HepG2 (cell line): ENCODE data around the gene PEPD. TPM values are rescaled to one million over a fixed set of nuclear protein-coding genes. Genes with fewer than 3 reads are reported as not detected.

ENCODE experiments used
- ATAC-seq: fragments of 200-7000 bp; cut with Tn5 transposase; 3 replicates; pipeline ENCODE4 v1.9.1; 2020; ENCODE audit warnings: mild to moderate bottlenecking, moderate library complexity
- BruUV-seq: library from RNA; stranded (reverse); fragments of 400-500 nt; replicated peaks from 2 replicates; lab custom pipeline; 2021; lab: Mats Ljungman, UMichigan
- CTCF ChIA-PET: fragments of 300-600 bp; formaldehyde crosslinking; extraction: SDS; loops from one replicate; lab custom pipeline; 2021; ENCODE audit warnings: low total read pairs, inconsistent platforms, low intra/inter-chr PET ratio; lab: Yijun Ruan, JAX
- POLR2A ChIA-PET: fragments of 350-600 bp; sonication (Branson Sonifier 250); formaldehyde crosslinking; loops from one replicate; lab custom pipeline; 2020; ENCODE audit warnings: antibody characterized with exemption, inconsistent platforms; lab: Yijun Ruan, JAX
- DNase-seq: peaks from one replicate; pipeline ENCODE4 v3.0.0-alpha.2; 2015; ENCODE audit warnings: low spot score
- FAIRE-seq: peaks from 3 replicates; lab custom pipeline; 2011; peaks lifted over from hg19 to GRCh38; lab: Jason Lieb, UNC
- H2AFZ ChIP-seq: one replicate; pipeline ENCODE4 v1.6.1; 2011; ENCODE audit warnings: low read length, inconsistent platforms
- H3K27ac ChIP-seq: fragments of 300-600 bp; 3 replicates; pipeline ENCODE4 v1.8.0; 2011; ENCODE audit warnings: mixed run types, mild to moderate bottlenecking, mixed read lengths, low read length, inconsistent platforms; ENCODE audit not compliant: insufficient read depth; ENCODE audit errors: extremely low read length
- H3K27me3 ChIP-seq, 2 experiments: fragments of 200-600 bp in 1 of 2; 2 replicates in 1 of 2; 3 replicates in 1 of 2; pipeline versions ENCODE4 v1.6.0 to v1.8.0; 2011; ENCODE audit warnings: low read length in 2 of 2, mild to moderate bottlenecking in 2 of 2, moderate library complexity in 2 of 2, inconsistent platforms in 1 of 2; ENCODE audit not compliant: insufficient read depth in 2 of 2, control insufficient read depth in 1 of 2
- H3K36me3 ChIP-seq, 2 experiments: fragments of 200-600 bp in 1 of 2; replicated peaks in 1 of 2; 2 replicates in 1 of 2; 3 replicates in 1 of 2; pipeline versions ENCODE4 v1.5.1 to v1.8.0; 2011; ENCODE audit warnings: low read length in 2 of 2, inconsistent platforms in 1 of 2; ENCODE audit not compliant: insufficient read depth in 2 of 2, control insufficient read depth in 1 of 2
- H3K4me1 ChIP-seq: 2 replicates; pipeline ENCODE4 v1.5.1; 2012; ENCODE audit warnings: low read length, inconsistent platforms; ENCODE audit not compliant: insufficient read depth
- H3K4me2 ChIP-seq: 2 replicates; pipeline ENCODE4 v1.6.0; 2011; ENCODE audit warnings: low read depth, low read length, inconsistent platforms
- H3K4me3 ChIP-seq, 3 experiments: fragments of 200-600 bp in 1 of 3; sonication (generic), shearing (Covaris generic) in 1 of 3; replicated peaks in 1 of 3; 2 replicates each; pipeline ENCODE4 v1.5.1; 2011 to 2016; ENCODE audit warnings: low read length in 3 of 3, inconsistent platforms in 2 of 3, low read depth in 2 of 3, mild to moderate bottlenecking in 2 of 3, control low read depth in 1 of 3, mixed read lengths in 1 of 3; ENCODE audit not compliant: insufficient read depth in 1 of 3
- H3K79me2 ChIP-seq: one replicate; pipeline ENCODE4 v1.6.1; 2011; ENCODE audit warnings: low read length, inconsistent platforms; ENCODE audit not compliant: insufficient read depth
- H3K9ac ChIP-seq: 2 replicates; pipeline ENCODE4 v1.6.0; 2011; ENCODE audit warnings: mild to moderate bottlenecking, low read depth, low read length, inconsistent platforms; ENCODE audit not compliant: insufficient read depth
- H3K9me3 ChIP-seq: 2 replicates; pipeline ENCODE4 v1.5.1; 2012; ENCODE audit warnings: mild to moderate bottlenecking, low read length
- H4K20me1 ChIP-seq: 2 replicates; pipeline ENCODE4 v1.6.0; 2011; ENCODE audit warnings: inconsistent platforms, mild to moderate bottlenecking, low read length, moderate library complexity; ENCODE audit not compliant: insufficient read depth
- ARHGAP35 ChIP-seq: sonication (generic); formaldehyde crosslinking; IDR thresholded peaks from 2 replicates; pipeline ENCODE4 v1.9.0; 2022; ENCODE audit warnings: mild to moderate bottlenecking, inconsistent platforms, moderate library complexity, missing genetic modification reagents, borderline replicate concordance
- ASH2L ChIP-seq: fragments of 300-600, 200-600 bp; sonication (generic); IDR thresholded peaks from 2 replicates; pipeline ENCODE4 v1.7.0; 2017; ENCODE audit warnings: low read depth, mild to moderate bottlenecking, moderate library complexity, mixed read lengths, low read length; ENCODE audit not compliant: insufficient read length
- HNRNPLL ChIP-seq: fragments of 200-400 bp; formaldehyde crosslinking; IDR thresholded peaks from 2 replicates; pipeline ENCODE4 v1.6.1; 2017; ENCODE audit warnings: mild to moderate bottlenecking, low read depth, low read length; ENCODE audit not compliant: poor library complexity, severe bottlenecking
- IKZF5 ChIP-seq: IDR thresholded peaks from 2 replicates; pipeline ENCODE4 v1.6.1; 2018; ENCODE audit warnings: missing genetic modification reagents, mild to moderate bottlenecking, missing compliant biosample characterization
- ISL2 ChIP-seq: sonication (generic); formaldehyde crosslinking; IDR thresholded peaks from 2 replicates; pipeline ENCODE4 v1.5.0; 2020; ENCODE audit warnings: missing genetic modification reagents
- LCORL ChIP-seq, 2 experiments: fragments of 450-650 bp in 1 of 2; sonication (generic) in 1 of 2; formaldehyde crosslinking in 1 of 2; IDR thresholded peaks; 2 replicates each; pipeline versions ENCODE4 v1.5.0 to v1.6.1; 2017 to 2020; ENCODE audit warnings: antibody characterized with exemption in 1 of 2, missing genetic modification reagents in 1 of 2
- NONO ChIP-seq, 2 experiments: fragments of 450-650 bp in 1 of 2; sonication (generic) in 1 of 2; formaldehyde crosslinking in 1 of 2; IDR thresholded peaks in 1 of 2; conservative IDR thresholded peaks in 1 of 2; 2 replicates each; pipeline versions ENCODE4 v1.6.1 to v1.8.0; 2017 to 2022; ENCODE audit warnings: mild to moderate bottlenecking in 1 of 2, missing genetic modification reagents in 1 of 2, moderate library complexity in 1 of 2
- PBX2 ChIP-seq: IDR thresholded peaks from 2 replicates; pipeline ENCODE4 v1.6.1; 2016; ENCODE audit warnings: control low read depth
- SMC3 ChIP-seq: IDR thresholded peaks from 2 replicates; pipeline ENCODE4 v1.6.1; 2011; ENCODE audit warnings: low read length, improper control_type of control experiment
- TAF1 ChIP-seq: sonication (generic); formaldehyde crosslinking; IDR thresholded peaks from 2 replicates; pipeline ENCODE4 v1.4.0; 2020; ENCODE audit warnings: missing genetic modification reagents
- YEATS4 ChIP-seq: sonication (generic); formaldehyde crosslinking; IDR thresholded peaks from 2 replicates; pipeline ENCODE4 v1.4.0; 2020; ENCODE audit warnings: missing genetic modification reagents, borderline replicate concordance
- ZFY ChIP-seq: sonication (generic); formaldehyde crosslinking; IDR thresholded peaks from 2 replicates; pipeline ENCODE4 v1.4.0; 2020; ENCODE audit warnings: missing genetic modification reagents
- ZSCAN25 ChIP-seq: sonication (generic); formaldehyde crosslinking; IDR thresholded peaks from 2 replicates; pipeline ENCODE4 v1.8.0; 2022; ENCODE audit warnings: mild to moderate bottlenecking, missing genetic modification reagents
- WGBS: methylation state at CpG from one replicate; pipeline ENCODE4 v1.1.6; 2017; ENCODE audit warnings: low lambda C conversion rate; 5-methylcytosine and 5-hydroxymethylcytosine counted together
- in situ Hi-C: cut with HindIII; loops from 2 replicates; pipeline ENCODE4 v1.10.0; 2017; ENCODE audit warnings: low pct_unique_long_range_greater_than_20kb; ENCODE audit not compliant: extremely low pct_ligation_motif_present
- intact Hi-C: fragments of 100-400 bp; cut with micrococcal nuclease; formaldehyde crosslinking; loops from one replicate; pipeline ENCODE4 v1.10.0; 2022; ENCODE audit not compliant: unreplicated experiment
- polyA plus RNA-seq, 8 experiments: library from polyadenylated mRNA; depleted of rRNA in 3 of 8; stranded (reverse) in 7 of 8; unstranded in 1 of 8; fragments of >200 nt; fragmentation: Illumina TruSeq in 4 of 8; extraction: Trizol in 4 of 8; gene quantifications; 2 replicates each; pipeline versions ENCODE4 v1.2.1 to v1.2.3, GENCODE V29; 2011 to 2016; ENCODE audit warnings: low read depth in 4 of 8, missing spikeins in 1 of 8, mixed read lengths in 1 of 8; ENCODE audit not compliant: insufficient read depth in 1 of 8
- total RNA-seq, 5 experiments: library from RNA; depleted of rRNA; stranded (reverse); fragments of >200 nt; fragmentation: Illumina TruSeq; extraction: Trizol; gene quantifications; 2 replicates each; pipeline ENCODE4 v1.2.3, GENCODE V29; 2016; ENCODE audit warnings: low read depth in 1 of 5
- TF ChIP-seq, protein P1 (sequence below), 2 experiments: fragments of 450-650 bp in 1 of 2; sonication (generic) in 1 of 2; formaldehyde crosslinking; IDR thresholded peaks; 2 replicates each; pipeline versions ENCODE4 v1.5.0 to v1.8.0; 2020 to 2022; ENCODE audit warnings: mild to moderate bottlenecking in 1 of 2, missing genetic modification reagents in 1 of 2

The PEPD gene
- total and polyA plus RNA-seq, 2 of the 13 experiments (the other 11 are each of a cell fraction or from before 2014, with no cell fraction given): 60.7 to 75.1 TPM

DNA sequence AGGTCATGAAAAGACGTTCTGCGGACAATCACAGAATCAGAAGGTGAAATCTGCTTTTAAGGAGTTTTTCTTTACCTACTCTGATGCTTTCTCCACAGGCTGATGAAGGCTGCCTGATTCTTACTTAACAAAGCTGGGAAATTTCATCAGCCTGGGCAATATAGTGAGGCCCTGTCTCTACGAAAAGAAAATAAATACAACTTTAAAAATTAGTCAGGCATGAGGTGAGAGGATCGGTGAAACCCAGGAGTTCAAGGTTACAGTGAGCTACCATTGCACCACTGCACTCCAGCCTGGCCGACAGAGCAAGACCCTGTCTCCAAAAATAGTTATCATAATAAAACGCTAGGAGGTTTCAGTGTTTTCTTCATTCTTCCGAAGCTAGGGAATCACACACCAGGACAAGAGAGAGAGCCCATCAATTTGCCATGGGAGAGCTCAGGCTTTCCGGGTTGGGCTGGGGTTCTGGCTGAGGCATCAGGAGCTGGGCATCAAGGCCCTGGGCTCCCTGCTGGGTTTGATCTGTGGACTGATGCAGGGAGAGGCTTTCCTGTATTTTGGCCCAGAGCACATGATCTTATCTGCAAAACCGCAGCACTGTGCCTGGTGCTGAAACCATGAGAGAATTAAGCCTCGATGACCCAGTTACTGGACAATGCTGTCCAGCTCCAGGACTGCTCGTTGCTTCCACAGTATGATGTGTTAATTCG, 173.1 kb downstream of the PEPD start:
- FAIRE-seq: peak; percentile 79
- H3K36me3 ChIP-seq: no peaks in the 10 kb centered on the region
- ChIA-PET CTCF (no interaction called here), POLR2A (interaction anchor here (0.7 to 3.5 kb wide), 18 partner anchors 10 to 172 kb away, joined by 3 to 50 read pairs (median 6); partner anchors contain the start of genes CEBPA and CEBPG)
- WGBS: 17% methylated on average over 11 of the region's 12 CpGs
- no TSS peak for BruUV-seq
- peak overlapping the region in 2 of 3 experiments; percentile 11 to 45; a peak in 3 of 6 replicates for H3K4me3 ChIP-seq
- H4K20me1 ChIP-seq: no peaks in the 10 kb centered on the region
- peak overlapping the region; percentile 47 for H3K9ac ChIP-seq
- H3K9me3 ChIP-seq: no peaks in the 10 kb centered on the region
- intact Hi-C loops (no loop called here), in situ Hi-C loops (no loop called here)
- peak; percentile 88 for ATAC-seq
- peak overlapping the region; percentile 53 for H3K4me2 ChIP-seq
- H3K27me3 ChIP-seq: no peaks in the 10 kb centered on the region
- H3K27ac ChIP-seq: peak overlapping the region; percentile 64
- no peak overlapping the region for H2AFZ ChIP-seq
- peak; percentile 46 for DNase-seq
- H3K79me2 ChIP-seq: no peaks in the 10 kb centered on the region
- H3K4me1 ChIP-seq: peaks cover 40% of the 10 kb centered on the region
- TF ChIP-seq ZSCAN25 (peak; percentile 56), ARHGAP35 (no peak), TAF1 (CRISPR knock-in tag) (no peak), PBX2 (CRISPR knock-in tag) (no peak), LCORL (IDR thresholded peaks at IDR 0.05) (no peak), LCORL (CRISPR knock-in tag; IDR thresholded peaks at IDR 0.05) (peak; percentile 65), ASH2L (peak; percentile 20), SMC3 (no peak), ZFY (peak; percentile 55), ISL2 (0 out of 2 replicates have a peak, but pooled peaks have one; percentile 40), IKZF5 (CRISPR knock-in tag) (peak; percentile 28; the same call in 1 of the 2 replicates), YEATS4 (CRISPR knock-in tag) (0 out of 2 replicates have a peak, but pooled peaks have one; percentile 31), NONO (IDR thresholded peaks at IDR 0.05) (no peak), NONO (CRISPR knock-in tag; conservative IDR thresholded peaks at IDR 0.05) (0 out of 2 replicates have a peak, but pooled peaks have one; percentile 25), HNRNPLL (no peak)
- TF ChIP-seq, protein P1, sequence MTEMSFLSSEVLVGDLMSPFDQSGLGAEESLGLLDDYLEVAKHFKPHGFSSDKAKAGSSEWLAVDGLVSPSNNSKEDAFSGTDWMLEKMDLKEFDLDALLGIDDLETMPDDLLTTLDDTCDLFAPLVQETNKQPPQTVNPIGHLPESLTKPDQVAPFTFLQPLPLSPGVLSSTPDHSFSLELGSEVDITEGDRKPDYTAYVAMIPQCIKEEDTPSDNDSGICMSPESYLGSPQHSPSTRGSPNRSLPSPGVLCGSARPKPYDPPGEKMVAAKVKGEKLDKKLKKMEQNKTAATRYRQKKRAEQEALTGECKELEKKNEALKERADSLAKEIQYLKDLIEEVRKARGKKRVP (CRISPR knock-in tag; IDR thresholded peaks at IDR 0.05): peak; percentile 73 to 99; a peak in 3 of 4 replicates
